ENCODE measurements around the gene B4GALT5. TPM values are rescaled to one million over a fixed set of nuclear protein-coding genes. Genes with fewer than 3 reads are reported as not detected.
"Not testable (repeated sequence)": the region's sequence is repeated elsewhere in the genome, so short reads cannot be mapped to it uniquely, and the experiment has no call there.

B4GALT5 gene
- total RNA-seq, 2 donors from 2014 or later, result 62.1 to 74.9 TPM

GRCh38 chr20:49612127-49612738, 101.4 kb downstream of the B4GALT5 start:
- no peaks in the 10 kb centered on the region for H3K9me3 Mint-ChIP-seq
- no peak overlapping the region for H3K4me3 Mint-ChIP-seq
- H3K36me3 Mint-ChIP-seq, result peaks cover 4% of the 10 kb centered on the region
- ATAC-seq (no peak), DNase-seq (ENCODE audit: low spot score) (no peak)
- no peak overlapping the region for H3K27ac Mint-ChIP-seq
- peaks cover 8% of the 10 kb centered on the region in 2 donors for H3K27me3 Mint-ChIP-seq
- H3K4me1 Mint-ChIP-seq (ENCODE audit: low read depth in 2 of 2), result peaks cover 16 to 17% of the 10 kb centered on the region in 2 donors

GRCh38 chr20:49611539-49612126, 102.0 kb downstream of the B4GALT5 start:
- H3K4me3 Mint-ChIP-seq, result peak overlapping the region; percentile 54
- H3K9me3 Mint-ChIP-seq; H3K36me3 Mint-ChIP-seq; H3K27me3 Mint-ChIP-seq; DNase-seq (ENCODE audit: low spot score); H3K27ac Mint-ChIP-seq; ATAC-seq: not testable (repeated sequence)
- H3K4me1 Mint-ChIP-seq (ENCODE audit: low read depth in 2 of 2), result peaks cover 16 to 17% of the 10 kb centered on the region in 2 donors

- DNase-seq (ENCODE audit: low spot score) (peak; percentile 79), ATAC-seq (peak; percentile 87 to 89)
- H3K4me1 Mint-ChIP-seq (ENCODE audit: low read depth in 2 of 2), result peaks cover 16 to 17% of the 10 kb centered on the region in 2 donors
- H3K4me3 Mint-ChIP-seq, result peak overlapping the region; percentile 54
- no peaks in the 10 kb centered on the region for H3K9me3 Mint-ChIP-seq
- H3K27me3 Mint-ChIP-seq, result peaks cover 8% of the 10 kb centered on the region in 2 donors
- H3K27ac Mint-ChIP-seq, result peak overlapping the region; percentile 9 to 81
- peaks cover 4% of the 10 kb centered on the region for H3K36me3 Mint-ChIP-seq
These were observed 102.8 kb downstream of the B4GALT5 start for GRCh38 chr20:49610691-49611538.

GRCh38 chr20:49608752-49609670, 104.7 kb downstream of the B4GALT5 start:
- Mint-ChIP-seq H3K36me3 (peaks cover 4% of the 10 kb centered on the region), H3K9me3 (no peaks in the 10 kb centered on the region), H3K27me3 (peaks cover 8% of the 10 kb centered on the region in 2 donors), H3K4me1 (ENCODE audit: low read depth in 2 of 2) (peaks cover 16 to 17% of the 10 kb centered on the region in 2 donors), H3K4me3 (peak overlapping the region; percentile 62), H3K27ac (peak overlapping the region; percentile 32 to 67)
- DNase-seq (ENCODE audit: low spot score) (peak; percentile 69), ATAC-seq (peak; percentile 71 to 79)

GRCh38 chr20:49607568-49607967, 106.1 kb downstream of the B4GALT5 start:
- Mint-ChIP-seq H3K27me3 (peaks cover 8% of the 10 kb centered on the region in 2 donors), H3K4me1 (ENCODE audit: low read depth in 2 of 2) (peaks cover 16 to 17% of the 10 kb centered on the region in 2 donors), H3K27ac (no peak overlapping the region), H3K9me3 (no peaks in the 10 kb centered on the region), H3K4me3 (no peak overlapping the region), H3K36me3 (peaks cover 4% of the 10 kb centered on the region)
- ATAC-seq (no peak), DNase-seq (ENCODE audit: low spot score) (peak; percentile 5)

GRCh38 chr20:49603209-49603627, 110.5 kb downstream of the B4GALT5 start:
- no peaks in the 10 kb centered on the region for H3K9me3 Mint-ChIP-seq
- no peaks in the 10 kb centered on the region for H3K36me3 Mint-ChIP-seq
- DNase-seq (ENCODE audit: low spot score) (peak; percentile 59), ATAC-seq (no peak)
- H3K4me3 Mint-ChIP-seq, result no peak overlapping the region
- H3K27me3 Mint-ChIP-seq, result peaks cover 1 to 2% of the 10 kb centered on the region in 2 donors
- H3K4me1 Mint-ChIP-seq (ENCODE audit: low read depth in 2 of 2), result peaks cover 0 to under 1% of the 10 kb centered on the region in 2 donors
- H3K27ac Mint-ChIP-seq, result peak overlapping the region in 1 of 2 donors; percentile 45

- DNase-seq (ENCODE audit: low spot score) (peak; percentile 40), ATAC-seq (no peak)
- no peaks in the 10 kb centered on the region for H3K27me3 Mint-ChIP-seq
- H3K27ac Mint-ChIP-seq, result peak overlapping the region in 1 of 2 donors; percentile 45
- no peaks in the 10 kb centered on the region for H3K9me3 Mint-ChIP-seq
- no peaks in the 10 kb centered on the region for H3K36me3 Mint-ChIP-seq
- no peak overlapping the region for H3K4me3 Mint-ChIP-seq
- H3K4me1 Mint-ChIP-seq (ENCODE audit: low read depth in 2 of 2), result peaks cover 0 to 1% of the 10 kb centered on the region in 2 donors
These were observed 111.1 kb downstream of the B4GALT5 start for GRCh38 chr20:49602345-49603208.

GRCh38 chr20:49601153-49601924, 112.3 kb downstream of the B4GALT5 start:
- Mint-ChIP-seq H3K9me3 (no peaks in the 10 kb centered on the region), H3K4me1 (ENCODE audit: low read depth in 2 of 2) (peaks cover 3 to 8% of the 10 kb centered on the region in 2 donors), H3K4me3 (no peak overlapping the region), H3K27ac (peak overlapping the region; percentile 44 to 80), H3K27me3 (no peaks in the 10 kb centered on the region), H3K36me3 (peaks cover 3% of the 10 kb centered on the region)
- DNase-seq (ENCODE audit: low spot score) (peak; percentile 28), ATAC-seq (no peak)

GRCh38 chr20:49599746-49600113, 113.9 kb downstream of the B4GALT5 start:
- peaks cover 5% of the 10 kb centered on the region for H3K36me3 Mint-ChIP-seq
- DNase-seq (ENCODE audit: low spot score) (peak; percentile 32), ATAC-seq (no peak)
- H3K4me1 Mint-ChIP-seq (ENCODE audit: low read depth in 2 of 2), result peaks cover 19 to 24% of the 10 kb centered on the region in 2 donors
- H3K27me3 Mint-ChIP-seq, result no peaks in the 10 kb centered on the region
- H3K9me3 Mint-ChIP-seq, result no peaks in the 10 kb centered on the region
- H3K27ac Mint-ChIP-seq, result peak overlapping the region; percentile 44 to 80
- no peak overlapping the region for H3K4me3 Mint-ChIP-seq

GRCh38 chr20:49597825-49598395, 115.8 kb downstream of the B4GALT5 start:
- no peak for DNase-seq (ENCODE audit: low spot score)
- no peak overlapping the region for H3K4me3 Mint-ChIP-seq
- no peak for ATAC-seq
- H3K27ac Mint-ChIP-seq, result peak overlapping the region in 1 of 2 donors; percentile 87
- no peaks in the 10 kb centered on the region for H3K27me3 Mint-ChIP-seq
- no peaks in the 10 kb centered on the region for H3K9me3 Mint-ChIP-seq
- peaks cover 37 to 42% of the 10 kb centered on the region in 2 donors for H3K4me1 Mint-ChIP-seq (ENCODE audit: low read depth in 2 of 2)
- peaks cover 5% of the 10 kb centered on the region for H3K36me3 Mint-ChIP-seq

GRCh38 chr20:49595811-49596561, 117.7 kb downstream of the B4GALT5 start:
- peak; percentile 73 to 78 for ATAC-seq
- H3K4me1 Mint-ChIP-seq (ENCODE audit: low read depth in 2 of 2), result peaks cover 56 to 57% of the 10 kb centered on the region in 2 donors
- DNase-seq (ENCODE audit: low spot score), result peak; percentile 82

More at GRCh38 chr20:49595811-49596561, 117.7 kb downstream of the B4GALT5 start:
- Mint-ChIP-seq H3K36me3 (peaks cover 15% of the 10 kb centered on the region), H3K9me3 (no peaks in the 10 kb centered on the region), H3K4me3 (peak overlapping the region; percentile 95), H3K27ac (peak overlapping the region; percentile 99 to 100), H3K27me3 (peaks cover 0 to 5% of the 10 kb centered on the region in 2 donors)

Data from natural killer cell treated with Interleukin-12 subunit alpha and Interleukin-12 subunit beta and Interleukin-15 and Interleukin-18, amount 100 ng/mL, for 72 hours (primary cell).